ENCODE measurements around the gene ABCA3.

Gene ABCA3

DNA sequence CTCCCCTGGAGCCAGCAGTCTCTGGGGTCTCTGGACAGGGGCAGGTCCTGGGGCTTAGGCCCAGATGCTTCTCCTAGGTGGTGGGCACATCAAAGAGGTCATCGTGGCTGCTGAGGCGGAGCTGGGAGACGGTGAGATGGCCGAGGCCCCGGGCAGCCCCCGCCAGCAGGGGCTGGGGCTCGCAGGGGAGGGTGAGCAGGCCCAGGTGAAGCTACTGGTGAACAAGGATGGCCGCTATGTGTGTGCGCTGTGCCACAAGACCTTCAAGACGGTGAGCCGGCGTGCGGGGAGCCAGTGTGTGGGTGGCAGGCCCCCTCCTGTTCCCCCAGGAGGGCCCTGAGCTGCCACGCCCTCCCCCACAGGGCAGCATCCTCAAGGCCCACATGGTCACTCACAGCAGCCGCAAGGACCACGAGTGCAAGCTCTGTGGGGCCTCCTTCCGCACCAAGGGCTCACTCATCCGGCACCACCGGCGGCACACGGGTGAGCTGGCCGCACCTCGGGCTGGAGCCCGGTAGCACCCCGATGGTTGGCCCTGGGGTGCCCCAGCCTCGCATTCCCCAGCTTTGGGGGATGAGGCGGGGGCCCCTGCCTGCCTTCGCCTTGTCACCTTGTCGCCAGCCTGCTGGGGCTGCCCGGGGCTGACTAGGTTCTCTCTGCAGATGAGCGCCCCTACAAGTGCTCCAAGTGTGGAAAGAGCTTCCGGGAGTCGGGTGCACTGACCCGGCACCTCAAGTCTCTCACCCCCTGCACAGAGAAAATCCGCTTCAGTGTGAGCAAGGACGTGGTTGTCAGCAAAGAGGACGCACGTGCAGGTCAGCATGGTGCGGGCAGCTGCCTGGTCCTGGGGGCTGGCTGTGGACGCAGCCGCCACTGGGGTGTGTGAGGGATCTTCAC is 108.2 kb downstream of the ABCA3 start:
- no peak for DNase-seq

GRCh38 chr16:2231016-2231931 is 109.3 kb downstream of the ABCA3 start:
- DNase-seq: no peak

- no peak for DNase-seq
Observed at GRCh38 chr16:2230376-2230775, 110.2 kb downstream of the ABCA3 start.

- no peak for DNase-seq
Observed at GRCh38 chr16:2229632-2230250, 110.8 kb downstream of the ABCA3 start.

DNA sequence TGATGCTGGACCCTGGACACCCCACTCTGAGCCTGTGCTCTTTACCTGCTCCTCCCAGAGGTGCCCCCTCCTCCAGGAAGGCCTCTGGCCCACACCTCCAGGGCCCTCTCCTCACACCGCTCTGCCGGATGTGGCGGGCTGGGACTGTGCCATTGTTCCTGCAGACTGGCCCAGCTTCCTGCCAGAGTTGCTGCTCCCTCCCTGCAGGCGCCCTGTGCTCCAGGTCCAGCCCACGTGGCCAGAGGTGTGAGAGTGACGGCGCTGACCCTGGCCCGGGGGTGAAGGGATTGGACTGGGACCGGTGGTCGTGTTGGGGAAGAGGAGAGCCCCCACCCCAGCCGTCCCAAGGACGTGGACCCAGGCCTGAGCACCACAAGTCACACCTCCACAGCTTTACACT is 111.4 kb downstream of the ABCA3 start:
- no peak for DNase-seq

GRCh38 chr16:2228161-2228824 is 112.2 kb downstream of the ABCA3 start:
- DNase-seq: no peak

- no peak for DNase-seq
Observed at GRCh38 chr16:2226918-2227317, 113.6 kb downstream of the ABCA3 start.

DNA sequence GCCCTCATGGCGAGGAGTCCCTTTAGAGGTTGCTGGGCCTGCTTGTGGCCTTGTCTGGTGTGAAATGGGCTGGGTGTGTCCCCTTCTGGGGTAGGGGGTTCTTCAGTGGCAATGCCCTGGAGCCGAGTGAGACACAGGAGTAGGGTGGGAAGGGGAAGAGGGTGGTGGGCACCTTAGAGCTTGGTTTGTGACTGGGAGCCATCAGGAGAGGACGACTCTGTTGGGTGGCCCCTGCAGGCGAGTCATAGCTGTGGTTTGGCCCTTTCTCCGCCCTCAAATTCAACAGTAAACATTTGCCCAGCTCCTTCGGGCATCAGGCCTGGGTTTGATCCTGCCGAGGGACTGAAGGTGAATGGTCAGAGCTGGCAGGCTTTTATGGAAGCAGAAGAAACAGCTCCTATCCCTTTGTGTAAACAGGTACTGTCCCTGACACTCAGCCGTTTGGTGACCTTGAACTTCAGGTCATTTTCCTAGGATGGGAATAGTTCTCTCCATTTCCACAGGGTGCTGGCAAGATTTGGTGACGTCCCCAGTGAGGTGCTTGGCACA is 114.2 kb downstream of the ABCA3 start:
- no peak for DNase-seq
